NCI-H345 (cell line): ENCODE data around the gene JHY.
"Not testable (repeated sequence)": the region's sequence is repeated elsewhere in the genome, so short reads cannot be mapped to it uniquely, and the experiment has no call there.

Source experiments
- DNase-seq: peaks from one replicate; lab custom pipeline; 2025; lab: John Stamatoyannopoulos, UW

JHY gene

DNA sequence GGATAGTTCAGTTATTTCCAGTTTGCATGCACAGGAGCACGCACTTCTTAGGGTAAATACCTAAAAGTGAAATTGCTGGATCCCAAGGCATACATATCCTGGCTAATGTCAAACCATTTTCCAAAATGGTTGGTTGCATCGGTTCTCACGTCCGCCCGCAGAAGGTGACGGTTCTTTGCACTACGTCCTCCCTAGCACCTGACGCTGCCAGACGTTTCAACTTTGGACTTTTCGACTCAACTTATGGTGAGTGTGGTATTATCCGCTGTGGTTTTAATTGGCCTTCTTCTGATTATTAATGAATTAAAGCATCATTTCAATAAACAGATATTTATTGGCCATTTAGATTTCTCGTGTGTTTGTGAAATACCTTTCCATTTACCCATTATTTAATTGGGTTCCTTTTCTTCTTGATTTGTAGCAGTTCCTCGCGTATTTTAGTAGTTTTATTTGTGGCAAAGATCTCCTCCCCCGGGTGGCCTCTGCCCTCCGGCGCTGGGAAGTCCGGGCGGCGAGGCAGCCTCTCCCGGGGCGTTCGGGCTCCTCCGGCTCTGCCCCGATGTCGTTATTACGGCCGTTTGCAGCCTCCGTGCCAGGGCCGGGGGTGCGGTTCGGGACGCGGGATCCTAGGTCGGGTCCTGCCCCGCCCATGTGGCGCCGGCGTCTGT, at the start of gene JHY:
JHY (plus strand) TSS at position 571 of the 668 bp plus-strand sequence. CDS start 3,091 bp downstream, outside the sequence.
- DNase-seq: no peak

- no peak for DNase-seq
Observed at GRCh38 chr11:122833846-122834464, 48.6 kb upstream of the JHY start.

DNA sequence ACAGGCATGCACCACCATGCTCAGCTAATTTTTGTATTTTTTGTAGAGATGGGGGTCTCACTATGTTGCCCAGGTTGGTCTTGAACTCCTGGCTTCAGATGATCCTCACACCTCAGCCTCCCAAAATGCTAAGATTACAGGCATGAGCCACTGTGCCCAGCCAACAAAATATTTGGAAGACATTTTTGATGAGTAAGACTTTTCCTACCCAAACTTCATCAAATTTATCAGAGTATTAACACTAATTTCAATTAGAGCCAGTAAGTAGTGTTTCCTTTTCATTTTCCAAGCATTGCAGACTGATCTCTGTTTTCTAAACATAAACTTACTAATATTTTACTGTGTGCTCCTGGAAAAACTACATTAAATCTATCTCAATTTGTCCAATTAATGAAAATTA, 45.6 kb upstream of the JHY start:
- DNase-seq: no peak

DNA sequence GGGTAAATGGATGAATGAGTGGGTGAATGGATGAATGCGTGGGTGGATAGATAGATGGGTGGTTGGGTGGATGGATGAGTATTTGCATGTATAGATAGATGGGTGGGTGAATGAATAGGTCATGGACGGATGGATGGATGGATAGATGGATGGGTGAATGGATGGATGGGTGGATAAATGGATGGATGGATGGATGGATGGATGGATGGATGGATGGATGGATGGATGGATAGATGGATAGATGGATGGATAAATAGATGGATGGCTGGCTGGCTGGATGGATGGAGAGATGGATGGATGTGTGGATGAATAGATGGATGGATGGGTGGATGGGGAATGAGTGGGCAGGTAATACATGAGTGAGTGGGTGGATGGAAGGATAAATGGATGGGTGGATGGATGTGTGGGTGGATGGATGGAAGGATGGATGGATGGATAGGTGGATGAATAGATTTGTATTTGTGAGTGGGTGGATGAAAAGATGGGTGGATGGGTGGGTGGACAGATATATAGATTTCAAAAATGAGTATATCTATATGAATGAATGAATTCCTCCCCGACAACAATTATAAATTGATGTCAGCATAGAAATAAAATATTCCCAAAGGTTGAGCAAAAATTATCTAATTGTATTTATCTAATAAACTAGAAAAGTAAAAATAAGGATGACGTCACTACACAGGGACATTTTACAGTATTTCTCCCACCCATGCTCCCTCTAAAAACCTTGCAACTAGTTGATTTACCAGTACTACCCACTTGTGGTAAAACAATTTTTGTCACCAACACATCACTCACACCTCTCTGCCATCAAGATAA, 44.8 kb upstream of the JHY start:
- DNase-seq: no peak

- peak; percentile 84 for DNase-seq
Observed at GRCh38 chr11:122843281-122844141, 39.0 kb upstream of the JHY start.

DNA sequence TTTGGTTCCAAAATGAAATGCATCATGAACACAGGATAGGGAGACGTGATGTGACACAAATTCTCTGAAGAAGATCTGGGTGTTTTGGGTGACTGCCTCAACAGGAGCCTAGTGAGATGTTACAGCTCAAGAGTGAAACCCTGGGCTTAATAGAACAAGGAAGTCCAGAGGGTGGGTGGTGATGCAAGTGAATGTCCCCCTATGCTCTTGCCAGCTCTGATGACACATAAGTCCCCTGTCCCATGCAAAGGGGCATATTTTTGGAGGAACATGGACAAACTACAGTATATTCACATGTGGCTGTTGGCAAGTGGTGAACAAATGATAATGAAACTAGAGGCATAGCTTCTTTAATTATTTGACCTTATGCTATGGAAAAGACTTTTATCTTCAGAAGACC, 35.1 kb upstream of the JHY start:
- DNase-seq: no peak

GRCh38 chr11:122848186-122848585, 34.4 kb upstream of the JHY start:
- no peak for DNase-seq

DNA sequence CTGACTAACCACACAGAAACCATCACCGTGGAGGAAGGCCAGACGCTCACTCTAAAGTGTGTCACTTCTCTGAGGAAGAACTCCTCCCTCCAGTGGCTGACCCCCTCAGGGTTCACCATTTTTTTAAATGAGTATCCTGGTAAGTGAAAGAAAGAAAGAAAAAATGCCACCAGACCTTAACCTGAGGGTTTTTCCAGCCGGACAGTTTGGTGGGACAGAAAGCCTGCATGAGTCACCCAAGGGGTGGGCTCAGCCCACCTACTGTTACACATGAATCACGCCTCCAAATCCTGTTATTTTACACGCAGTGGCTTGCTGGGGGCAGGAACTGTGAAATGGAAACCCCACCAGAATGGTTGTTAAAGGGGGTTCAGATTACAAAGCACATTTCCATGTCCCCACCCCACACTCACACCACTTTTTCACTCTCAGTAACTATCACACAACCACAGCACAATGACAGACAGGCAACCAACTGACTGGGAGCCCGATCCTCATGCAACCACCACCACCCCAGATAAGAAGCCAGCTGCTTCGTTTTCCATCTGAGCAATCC, 32.4 kb upstream of the JHY start:
- no peak for DNase-seq

DNA sequence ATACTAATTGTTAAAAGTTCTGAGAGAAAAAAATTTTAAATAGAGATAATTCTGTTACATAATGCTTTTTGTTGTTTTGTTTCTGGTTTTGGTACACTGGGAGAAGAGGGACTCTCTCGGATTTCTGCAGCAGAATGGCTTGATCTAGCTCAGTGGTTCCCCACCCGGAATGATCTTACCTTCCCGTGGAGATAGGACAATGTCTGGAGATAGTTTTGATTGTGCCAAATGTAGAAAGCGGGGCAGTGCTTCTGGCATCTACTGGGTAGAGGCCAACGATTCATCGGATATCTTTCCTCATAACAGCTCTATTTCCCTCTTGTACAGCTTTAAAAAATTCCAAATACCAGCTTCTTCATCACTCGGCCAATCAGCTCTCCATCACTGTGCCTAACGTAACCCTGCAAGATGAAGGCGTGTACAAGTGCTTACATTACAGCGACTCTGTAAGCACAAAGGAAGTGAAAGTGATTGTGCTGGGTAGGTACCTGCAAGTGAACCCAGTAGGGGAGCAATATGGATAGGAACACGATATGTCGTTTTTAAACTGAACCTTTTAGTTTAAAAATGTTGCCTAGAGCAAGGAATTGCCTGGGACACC, 31.1 kb upstream of the JHY start:
- DNase-seq: peak; percentile 19

DNA sequence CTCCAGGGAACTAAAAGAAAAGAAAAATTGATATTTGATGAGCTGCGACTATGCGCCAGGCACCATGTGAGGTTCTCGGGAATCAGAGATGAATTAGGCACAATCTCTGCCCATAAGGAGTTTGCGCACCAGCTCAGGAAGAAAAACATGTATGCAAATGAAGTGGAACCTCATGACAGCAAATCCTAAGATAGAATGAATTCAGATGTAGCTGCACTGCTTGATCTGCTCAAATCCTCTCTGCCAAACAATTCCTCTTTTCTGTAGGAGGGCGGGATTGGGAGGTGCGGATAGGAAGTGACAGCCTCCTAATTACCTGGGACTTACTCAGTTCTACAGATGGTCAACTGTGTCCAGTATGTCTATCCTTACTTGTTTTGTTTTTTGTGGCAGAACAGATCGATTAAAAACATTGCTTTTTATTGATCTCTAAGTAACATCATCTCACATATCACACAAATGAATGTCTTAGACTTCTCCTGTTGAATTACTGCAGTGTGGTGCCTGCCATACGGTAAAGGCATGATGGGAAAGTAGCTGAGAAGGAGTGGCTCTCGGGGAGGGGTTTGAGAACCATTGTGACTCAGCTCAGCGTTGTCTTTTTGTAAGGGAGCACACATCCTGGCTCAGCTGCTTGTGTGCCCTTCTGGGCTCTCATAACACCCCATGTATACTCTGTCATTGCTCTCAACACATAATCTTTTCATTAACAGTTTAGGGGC, 30.3 kb upstream of the JHY start:
- DNase-seq: no peak

DNA sequence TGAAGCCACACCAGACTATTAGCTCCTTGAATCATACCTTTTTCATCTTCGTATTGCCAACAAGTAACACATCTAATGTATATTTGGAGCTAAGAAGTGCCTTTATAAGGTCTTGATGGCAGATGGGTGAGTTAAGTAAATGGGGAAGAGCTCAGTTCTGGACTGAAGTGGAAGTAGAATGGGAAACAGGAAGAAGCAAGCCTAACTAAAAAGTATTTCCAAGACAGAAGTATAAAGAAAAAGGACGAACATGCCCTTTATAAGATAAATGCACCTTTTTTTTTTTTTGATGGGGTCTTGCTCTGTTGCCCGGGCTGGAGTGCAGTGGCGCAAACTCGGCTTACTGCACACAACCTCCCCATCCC, 29.8 kb upstream of the JHY start:
- DNase-seq: no peak

- no peak for DNase-seq
Observed at GRCh38 chr11:122853261-122853660, 29.3 kb upstream of the JHY start.

DNA sequence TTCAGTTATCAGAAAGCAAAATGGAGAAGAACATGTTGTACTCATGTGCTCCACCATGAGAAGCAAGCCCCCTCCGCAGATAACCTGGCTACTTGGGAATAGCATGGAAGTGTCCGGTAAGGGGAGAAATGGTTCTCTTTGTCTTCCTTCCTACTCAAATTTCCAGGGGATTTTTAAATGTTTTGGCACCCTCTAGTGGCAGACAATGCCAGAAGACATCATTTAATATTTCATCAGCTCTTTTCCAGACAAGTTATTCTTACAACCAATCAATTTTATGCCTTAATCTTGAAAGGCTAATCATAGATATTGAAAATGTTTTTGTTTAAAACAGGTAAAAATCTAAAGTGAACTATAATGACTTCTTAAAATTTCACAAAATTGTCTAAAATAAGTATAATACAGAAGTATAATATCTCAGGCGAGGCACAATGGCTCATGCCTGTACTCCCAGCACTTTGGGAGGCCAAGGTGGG, 28.6 kb upstream of the JHY start:
- DNase-seq: peak; percentile 79

DNA sequence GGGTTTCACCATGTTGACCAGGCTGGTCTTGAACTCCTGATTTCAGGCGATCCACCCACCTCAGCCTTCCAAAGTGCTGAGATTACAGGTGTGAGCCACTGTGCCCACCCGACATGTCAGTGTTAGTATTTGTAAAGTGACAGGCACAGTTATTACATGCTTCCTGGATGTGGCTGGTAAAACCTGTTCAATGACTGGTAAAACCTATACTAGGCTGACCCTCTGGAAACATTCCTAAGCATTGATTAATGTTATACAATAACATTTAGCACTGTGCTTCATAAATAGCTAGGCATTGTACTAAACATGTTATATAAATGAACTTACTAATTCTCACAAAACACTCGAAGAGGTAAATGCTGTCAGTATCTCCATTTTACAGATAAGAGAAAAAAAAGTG, 20.9 kb upstream of the JHY start:
- DNase-seq: no peak

- DNase-seq: no peak
Observed at GRCh38 chr11:122862091-122862490, 20.5 kb upstream of the JHY start.

DNA sequence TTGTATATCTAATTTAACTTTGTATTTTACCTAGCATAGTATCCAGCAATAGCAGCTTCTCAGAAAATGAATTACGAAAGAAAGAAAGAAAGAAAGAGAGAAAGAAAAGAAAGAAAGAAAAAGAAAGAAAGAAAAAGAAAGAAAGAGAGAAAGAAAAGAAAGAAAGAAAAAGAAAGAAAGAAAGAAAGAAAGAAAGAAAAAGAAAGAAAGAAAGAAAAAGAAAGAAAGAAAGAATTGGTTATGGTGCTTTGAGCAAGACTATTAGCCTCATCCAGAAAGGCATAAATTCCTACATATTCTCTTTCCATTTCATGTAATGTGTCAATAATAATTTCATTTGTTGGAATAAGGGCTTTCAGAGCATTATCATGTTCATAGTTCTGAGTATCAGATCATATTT, 19.4 kb upstream of the JHY start:
- not testable (repeated sequence) for DNase-seq

DNA sequence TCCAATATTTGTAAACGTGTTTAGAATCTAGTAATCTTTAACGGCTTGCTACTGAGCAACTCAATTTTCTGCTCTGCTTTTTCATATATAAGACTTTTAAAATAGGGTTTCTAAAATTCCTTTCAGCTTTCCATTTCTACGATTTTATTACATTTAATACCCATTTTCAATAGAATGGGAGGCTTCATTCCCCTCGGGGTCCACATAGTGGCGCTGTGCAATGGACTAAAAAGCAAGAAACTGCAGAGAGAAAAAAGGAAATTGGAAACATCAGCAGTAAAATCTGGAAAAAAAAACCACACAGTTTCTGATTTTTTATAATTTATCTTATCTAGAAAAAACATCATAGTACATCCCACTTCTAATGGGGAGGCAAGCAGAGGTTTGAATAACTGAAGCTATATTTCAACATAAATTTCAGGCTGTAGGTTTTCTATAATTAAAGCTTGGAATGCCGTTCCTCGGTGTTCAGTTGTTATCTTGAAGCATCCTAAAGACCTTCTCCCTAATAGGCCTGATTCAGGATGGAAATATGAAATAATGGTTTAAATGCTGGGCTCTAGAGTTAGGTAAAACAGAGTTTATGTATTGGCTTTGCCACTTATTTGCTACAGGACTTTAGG, 18.7 kb upstream of the JHY start:
- peak; percentile 34 for DNase-seq

GRCh38 chr11:122864386-122865115, 18.0 kb upstream of the JHY start:
- DNase-seq: no peak

GRCh38 chr11:122869622-122870021, 12.9 kb upstream of the JHY start:
- peak; percentile 59 for DNase-seq
